ENCODE data around the gene SAMMSON. TPM values are rescaled to one million over a fixed set of nuclear protein-coding genes. Genes with fewer than 3 reads are reported as not detected.

Gene SAMMSON
- total RNA-seq (2014; rRNA removed; shearing (Covaris generic)), result not detected in 2 replicates

GRCh38 chr3:69999140-70000027 lies at the start of gene SAMMSON:
SAMMSON (plus strand) TSS chr3:69999733.
- DNase-seq (ENCODE audit: low spot score), result no peak

- DNase-seq (ENCODE audit: low spot score), result no peak
Observed at GRCh38 chr3:69951616-69952015, 47.9 kb upstream of the SAMMSON start.

- no peak for DNase-seq (ENCODE audit: low spot score)
Observed at GRCh38 chr3:69959581-69959980, 40.0 kb upstream of the SAMMSON start.

DNA sequence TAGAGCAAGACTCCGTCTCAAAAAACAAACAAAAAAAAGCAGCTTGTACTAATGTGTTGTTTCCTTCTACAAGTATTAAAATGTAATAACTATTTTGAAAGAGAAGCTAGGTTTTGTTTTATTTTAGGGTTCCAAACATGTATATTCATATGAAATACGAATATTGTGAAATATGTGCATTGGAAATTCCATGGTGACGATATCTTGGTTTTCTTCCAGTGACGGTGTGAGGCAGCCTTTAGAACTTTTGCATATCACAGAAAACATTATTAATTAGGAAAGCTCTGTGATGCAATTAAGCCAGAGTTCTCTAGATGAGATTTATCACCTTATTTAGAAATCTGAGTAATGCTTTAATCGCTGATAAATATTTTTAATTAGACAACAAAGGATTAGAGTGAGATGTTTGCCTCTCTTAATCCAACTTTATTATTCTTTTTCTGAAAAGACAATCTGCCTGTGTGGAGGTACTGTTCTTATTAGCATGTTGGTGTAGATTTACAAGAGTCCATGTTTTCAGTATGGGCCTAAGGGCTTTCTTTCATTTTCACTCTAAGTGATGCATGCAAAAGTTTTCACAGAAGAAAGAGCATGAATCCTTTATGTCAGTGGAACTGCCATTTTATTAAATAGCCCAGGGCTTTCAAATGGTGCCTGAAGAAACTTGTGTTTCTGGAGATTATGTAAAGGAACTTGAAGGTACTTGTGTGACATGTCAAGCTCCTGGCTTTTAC lies 37.7 kb upstream of the SAMMSON start:
- no peak for DNase-seq (ENCODE audit: low spot score)

GRCh38 chr3:69963643-69964042 lies 35.9 kb upstream of the SAMMSON start:
- no peak for DNase-seq (ENCODE audit: low spot score)

DNA sequence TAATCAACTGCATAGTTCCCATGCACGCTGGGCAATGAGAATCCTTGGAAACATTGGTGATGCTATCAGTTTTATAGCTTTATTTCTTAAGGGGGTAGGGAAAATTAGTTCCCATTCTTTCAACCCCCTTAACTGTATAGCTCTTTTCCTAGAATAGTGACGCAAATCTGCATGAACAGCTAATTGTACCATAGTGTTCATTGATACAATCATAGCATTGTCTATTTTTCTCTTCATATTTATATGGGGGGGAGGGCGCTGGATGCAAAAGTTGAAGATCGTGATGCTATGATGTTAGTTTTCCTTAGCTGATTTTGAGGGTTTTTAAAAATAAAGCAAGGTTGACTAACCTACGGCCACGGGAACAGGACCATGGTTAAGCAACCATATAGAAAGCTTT lies 32.4 kb upstream of the SAMMSON start:
- DNase-seq (ENCODE audit: low spot score), result no peak

DNA sequence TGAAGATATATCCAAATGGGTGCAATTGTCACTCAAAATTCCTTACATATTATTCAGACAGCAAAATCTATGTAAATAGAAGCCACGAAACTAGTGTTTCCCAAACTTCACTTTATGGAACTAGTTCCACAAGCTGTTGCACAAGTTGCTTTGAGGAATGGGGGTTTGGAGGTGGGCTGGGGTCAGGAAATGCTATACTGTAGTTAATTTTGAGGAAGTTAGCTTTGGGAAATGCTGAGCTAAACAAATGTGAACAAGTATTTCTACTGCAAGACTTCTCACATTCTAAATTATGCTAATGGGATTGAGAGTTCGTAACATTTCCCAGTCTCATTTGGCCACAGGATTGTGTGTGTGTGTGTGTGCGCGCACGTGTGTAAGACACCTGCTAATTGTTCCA lies 28.7 kb upstream of the SAMMSON start:
- DNase-seq (ENCODE audit: low spot score), result no peak

DNA sequence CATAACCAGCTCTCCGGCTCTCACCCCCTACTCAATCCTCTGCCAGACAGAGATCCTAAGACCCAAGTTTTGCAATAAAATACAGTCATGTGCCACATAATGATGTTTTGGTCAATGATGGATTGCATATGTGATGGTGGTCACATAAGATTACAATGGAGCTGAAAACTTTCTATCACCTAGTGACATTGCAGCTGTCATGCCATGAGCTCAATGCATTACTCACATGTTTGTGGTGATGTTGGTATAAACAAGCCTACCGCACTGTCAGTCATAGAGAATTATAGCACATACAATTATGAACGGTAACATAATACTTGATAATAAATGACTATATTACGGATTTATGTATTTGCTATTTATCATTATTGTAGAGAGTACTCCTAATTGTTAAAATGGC lies 26.9 kb upstream of the SAMMSON start:
- DNase-seq (ENCODE audit: low spot score), result no peak

DNA sequence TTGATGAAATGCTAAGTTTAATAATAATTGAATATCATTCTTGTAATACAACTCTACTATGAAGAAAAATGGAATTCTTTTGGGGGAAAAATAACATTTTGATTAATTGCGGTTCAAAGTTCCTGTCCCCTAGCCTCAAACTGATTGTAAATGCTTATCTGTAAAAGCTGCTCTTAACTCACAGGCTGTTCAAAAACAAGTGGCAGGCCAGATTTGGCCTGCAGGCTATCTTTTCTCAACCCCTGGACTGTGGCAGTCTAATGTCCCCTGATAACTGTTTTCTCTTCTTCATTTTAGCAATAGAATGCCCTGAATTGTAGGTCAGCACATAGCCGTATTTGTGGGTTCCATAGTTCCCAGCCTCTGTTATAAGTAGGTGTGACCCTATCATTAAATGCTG lies 23.5 kb upstream of the SAMMSON start:
- no peak for DNase-seq (ENCODE audit: low spot score)

DNA sequence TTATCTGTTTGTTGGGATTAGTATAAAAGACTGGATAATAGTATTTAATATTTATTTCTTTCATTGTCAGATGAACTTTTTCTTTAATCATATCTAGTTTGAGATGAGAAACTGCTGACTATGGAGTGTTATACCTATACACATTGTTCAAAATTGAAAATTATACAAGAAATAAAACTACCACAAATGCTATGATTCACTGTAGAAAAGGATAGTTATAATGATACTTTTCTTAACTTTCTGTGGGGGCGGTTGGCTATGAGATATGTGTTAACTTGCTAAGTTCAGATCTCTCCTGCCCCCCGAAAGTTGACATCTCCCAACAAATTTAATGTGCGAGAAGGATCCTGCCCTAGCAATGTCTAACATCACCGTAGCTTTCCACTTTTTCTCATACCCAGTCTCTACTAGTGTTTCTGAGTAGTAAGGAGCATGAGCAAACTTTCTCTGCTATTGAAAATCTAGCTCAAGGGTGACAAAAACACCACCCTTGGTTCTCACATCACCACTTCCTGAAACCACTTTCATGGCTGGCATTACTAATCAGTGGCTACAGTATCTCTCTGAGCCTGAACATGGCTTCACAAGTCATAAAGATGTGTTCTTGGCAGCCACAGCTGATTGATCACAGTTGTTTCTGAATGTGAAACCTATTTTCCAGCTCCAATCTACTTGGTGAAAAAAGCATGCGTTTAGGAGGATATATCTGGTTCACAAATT lies 15.8 kb upstream of the SAMMSON start:
- DNase-seq (ENCODE audit: low spot score), result no peak

- DNase-seq (ENCODE audit: low spot score), result no peak
Observed at GRCh38 chr3:69985266-69985665, 14.3 kb upstream of the SAMMSON start.

GRCh38 chr3:69986419-69986818 lies 13.1 kb upstream of the SAMMSON start:
- DNase-seq (ENCODE audit: low spot score), result no peak

- DNase-seq (ENCODE audit: low spot score), result no peak
Observed at GRCh38 chr3:69987833-69988232, 11.7 kb upstream of the SAMMSON start.

DNA sequence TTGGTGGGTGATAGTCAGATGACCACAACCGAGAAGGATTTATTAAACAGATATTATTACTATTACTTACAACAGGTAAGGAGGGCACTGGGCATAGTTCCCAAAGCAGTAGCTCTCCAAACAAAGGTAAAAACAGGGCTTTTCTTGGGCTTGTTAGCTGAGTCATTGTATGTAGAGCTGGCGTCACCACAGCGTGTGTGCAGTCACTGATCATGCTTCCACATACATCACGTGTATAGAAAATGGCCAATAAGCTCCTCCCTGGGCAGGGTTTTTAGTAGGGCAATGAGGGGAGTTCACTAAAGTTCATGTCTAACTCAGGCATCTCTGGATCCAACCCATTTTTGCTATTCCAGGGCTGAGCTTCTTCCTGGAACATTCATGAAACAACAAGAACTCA lies 5.8 kb upstream of the SAMMSON start:
- no peak for DNase-seq (ENCODE audit: low spot score)

DNA sequence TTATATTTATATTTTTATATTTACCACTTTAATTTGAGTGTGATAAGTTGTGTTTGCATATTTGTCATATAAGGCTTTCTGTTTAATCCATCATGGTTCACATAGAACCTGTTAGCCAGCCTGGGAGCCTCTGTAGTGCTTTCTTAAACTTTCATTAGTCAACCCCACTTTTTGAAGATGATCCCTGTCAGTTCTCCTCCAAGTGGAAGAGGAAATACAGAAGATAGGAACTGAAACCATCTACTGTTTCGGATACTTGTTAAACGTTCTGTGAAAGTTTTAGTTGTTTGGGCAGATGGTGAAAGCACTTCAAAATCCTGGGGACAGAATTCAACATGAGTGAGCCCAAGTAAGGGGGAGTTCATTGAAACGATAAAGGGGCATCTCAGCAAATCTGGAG lies 4.6 kb upstream of the SAMMSON start:
- DNase-seq (ENCODE audit: low spot score), result no peak

DNA sequence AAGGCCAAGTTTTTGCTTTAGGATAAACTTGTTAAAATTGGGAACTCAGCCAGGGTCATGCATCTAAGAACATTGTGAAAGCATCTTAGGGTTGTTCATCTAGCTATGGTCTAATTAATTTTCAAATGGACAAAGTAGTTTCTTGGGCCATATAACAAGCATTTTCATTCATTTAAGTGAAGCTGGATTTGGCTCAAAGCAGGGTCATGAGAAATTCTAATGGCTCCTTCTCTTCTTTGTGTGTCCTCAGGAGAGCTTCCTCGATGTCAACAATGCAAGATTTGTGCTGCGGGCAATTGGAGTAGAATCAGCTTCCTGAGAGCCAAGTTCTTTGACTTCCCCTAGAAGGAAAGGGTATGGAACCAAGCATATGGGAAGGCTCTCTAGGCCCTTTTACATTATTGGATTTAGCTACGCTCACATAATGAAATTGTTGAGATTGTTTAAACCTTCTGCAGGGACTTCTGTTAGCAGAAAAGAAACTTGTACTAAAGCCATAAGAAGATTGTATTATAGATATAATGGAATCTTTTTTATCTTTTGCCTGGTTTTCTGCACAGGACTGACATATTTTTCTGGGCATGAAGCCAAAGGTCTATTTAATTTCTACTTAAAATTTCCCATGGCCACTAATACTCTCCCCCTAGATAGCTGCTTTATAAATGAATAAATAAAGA lies 1.8 kb upstream of the SAMMSON start:
- no peak for DNase-seq (ENCODE audit: low spot score)

- DNase-seq (ENCODE audit: low spot score), result no peak
Observed at GRCh38 chr3:69998759-69999139, 784 bp upstream of the SAMMSON start.

GRCh38 chr3:70000028-70000410 lies 486 bp downstream of the SAMMSON start:
- no peak for DNase-seq (ENCODE audit: low spot score)

GRCh38 chr3:70000563-70001081 lies 1.1 kb downstream of the SAMMSON start:
- no peak for DNase-seq (ENCODE audit: low spot score)

DNA sequence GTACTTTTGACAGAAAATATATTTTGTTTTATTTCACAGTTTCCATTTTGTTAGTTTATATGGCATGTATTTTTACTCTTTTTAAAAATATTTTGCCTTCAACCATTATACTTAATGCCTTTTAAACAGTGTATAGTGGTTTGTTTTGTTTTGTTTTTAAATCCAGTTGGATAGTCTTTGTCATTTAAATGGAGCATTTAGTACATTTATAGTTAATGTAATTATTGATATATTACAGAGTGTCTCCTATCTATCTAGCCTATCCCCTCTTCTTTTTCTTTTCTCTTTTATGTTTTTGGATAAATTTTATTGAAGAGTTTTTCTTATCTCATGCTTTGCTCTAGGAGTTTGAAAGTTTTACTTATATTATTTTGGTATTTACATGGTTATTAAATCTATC lies 3.6 kb downstream of the SAMMSON start:
- DNase-seq (ENCODE audit: low spot score), result no peak

GRCh38 chr3:70006089-70006488 lies 6.6 kb downstream of the SAMMSON start:
- no peak for DNase-seq (ENCODE audit: low spot score)

DNA sequence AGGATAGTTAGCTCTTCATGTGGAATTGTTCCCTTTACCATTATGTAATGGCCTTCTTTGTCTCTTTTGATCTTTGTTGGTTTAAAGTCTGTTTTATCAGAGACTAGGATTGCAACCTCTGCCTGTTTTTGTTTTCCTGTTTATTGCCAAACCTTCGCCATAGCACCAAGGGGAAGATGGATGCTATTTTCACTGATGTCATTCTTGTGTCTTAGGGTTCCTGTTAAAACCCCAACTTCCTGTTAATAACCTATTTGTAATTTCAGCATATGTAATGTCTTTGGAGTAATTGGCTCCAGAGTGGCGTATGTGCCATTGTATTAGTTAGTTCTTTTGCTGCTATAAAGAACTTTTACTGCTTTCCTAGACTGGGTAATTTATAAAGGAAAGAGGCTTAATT lies 10.8 kb downstream of the SAMMSON start:
- no peak for DNase-seq (ENCODE audit: low spot score)

Data from HT-29 (cell line).